ENCODE measurements around the gene MYCL.

Gene MYCL

GRCh38 chr1:39857126-39857878, 44.4 kb downstream of the MYCL start:
- H3K27ac Mint-ChIP-seq, result no peak overlapping the region
- no peaks in the 10 kb centered on the region for H3K9me3 Mint-ChIP-seq
- H3K4me1 Mint-ChIP-seq (ENCODE audit: low read depth), result peaks cover 14% of the 10 kb centered on the region
- H3K36me3 Mint-ChIP-seq (ENCODE audit: low read depth), result peaks cover 44% of the 10 kb centered on the region
- no peaks in the 10 kb centered on the region for H3K27me3 Mint-ChIP-seq
- no peak overlapping the region for H3K4me3 Mint-ChIP-seq

- Mint-ChIP-seq H3K4me3 (no peak overlapping the region), H3K27ac (no peak overlapping the region), H3K9me3 (no peaks in the 10 kb centered on the region), H3K36me3 (ENCODE audit: low read depth) (peaks cover 33% of the 10 kb centered on the region), H3K4me1 (ENCODE audit: low read depth) (peaks cover 14% of the 10 kb centered on the region), H3K27me3 (no peaks in the 10 kb centered on the region)
Measured at GRCh38 chr1:39854738-39855137, 47.0 kb downstream of the MYCL start.

GRCh38 chr1:39854314-39854713, 47.4 kb downstream of the MYCL start:
- no peak overlapping the region for H3K4me3 Mint-ChIP-seq
- no peak overlapping the region for H3K27ac Mint-ChIP-seq
- H3K36me3 Mint-ChIP-seq (ENCODE audit: low read depth), result peaks cover 33% of the 10 kb centered on the region
- H3K4me1 Mint-ChIP-seq (ENCODE audit: low read depth), result peaks cover 14% of the 10 kb centered on the region
- no peaks in the 10 kb centered on the region for H3K9me3 Mint-ChIP-seq
- H3K27me3 Mint-ChIP-seq, result no peaks in the 10 kb centered on the region

GRCh38 chr1:39852876-39853275, 48.8 kb downstream of the MYCL start:
- H3K27ac Mint-ChIP-seq, result no peak overlapping the region
- H3K36me3 Mint-ChIP-seq (ENCODE audit: low read depth), result peaks cover 37% of the 10 kb centered on the region
- H3K4me3 Mint-ChIP-seq, result no peak overlapping the region
- H3K9me3 Mint-ChIP-seq, result no peaks in the 10 kb centered on the region
- H3K4me1 Mint-ChIP-seq (ENCODE audit: low read depth), result peaks cover 14% of the 10 kb centered on the region
- H3K27me3 Mint-ChIP-seq, result no peaks in the 10 kb centered on the region

GRCh38 chr1:39852214-39852791, 49.4 kb downstream of the MYCL start:
- Mint-ChIP-seq H3K4me3 (no peak overlapping the region), H3K4me1 (ENCODE audit: low read depth) (peaks cover 14% of the 10 kb centered on the region), H3K9me3 (no peaks in the 10 kb centered on the region), H3K27me3 (no peaks in the 10 kb centered on the region), H3K27ac (no peak overlapping the region), H3K36me3 (ENCODE audit: low read depth) (peaks cover 42% of the 10 kb centered on the region)

- no peak overlapping the region for H3K4me3 Mint-ChIP-seq
- H3K4me1 Mint-ChIP-seq (ENCODE audit: low read depth), result peaks cover 28% of the 10 kb centered on the region
- H3K27me3 Mint-ChIP-seq, result no peaks in the 10 kb centered on the region
- H3K36me3 Mint-ChIP-seq (ENCODE audit: low read depth), result peaks cover 49% of the 10 kb centered on the region
- no peak overlapping the region for H3K27ac Mint-ChIP-seq
- H3K9me3 Mint-ChIP-seq, result no peaks in the 10 kb centered on the region
Measured at GRCh38 chr1:39850606-39851216, 51.0 kb downstream of the MYCL start.

GRCh38 chr1:39849203-39849602, 52.5 kb downstream of the MYCL start:
- peaks cover 48% of the 10 kb centered on the region for H3K36me3 Mint-ChIP-seq (ENCODE audit: low read depth)
- no peak overlapping the region for H3K27ac Mint-ChIP-seq
- no peak overlapping the region for H3K4me3 Mint-ChIP-seq
- H3K9me3 Mint-ChIP-seq, result no peaks in the 10 kb centered on the region
- no peaks in the 10 kb centered on the region for H3K27me3 Mint-ChIP-seq
- H3K4me1 Mint-ChIP-seq (ENCODE audit: low read depth), result peaks cover 33% of the 10 kb centered on the region

- no peaks in the 10 kb centered on the region for H3K9me3 Mint-ChIP-seq
- H3K4me3 Mint-ChIP-seq, result no peak overlapping the region
- H3K36me3 Mint-ChIP-seq (ENCODE audit: low read depth), result peaks cover 52% of the 10 kb centered on the region
- peaks cover 45% of the 10 kb centered on the region for H3K4me1 Mint-ChIP-seq (ENCODE audit: low read depth)
- no peak overlapping the region for H3K27ac Mint-ChIP-seq
- H3K27me3 Mint-ChIP-seq, result no peaks in the 10 kb centered on the region
Measured at GRCh38 chr1:39847940-39848339, 53.8 kb downstream of the MYCL start.

- Mint-ChIP-seq H3K4me3 (no peak overlapping the region), H3K27ac (no peak overlapping the region), H3K4me1 (ENCODE audit: low read depth) (peaks cover 56% of the 10 kb centered on the region), H3K9me3 (no peaks in the 10 kb centered on the region), H3K36me3 (ENCODE audit: low read depth) (peaks cover 54% of the 10 kb centered on the region), H3K27me3 (no peaks in the 10 kb centered on the region)
Measured at GRCh38 chr1:39846796-39847195, 54.9 kb downstream of the MYCL start.

GRCh38 chr1:39845569-39846566, 55.8 kb downstream of the MYCL start:
- H3K27me3 Mint-ChIP-seq, result no peaks in the 10 kb centered on the region
- no peaks in the 10 kb centered on the region for H3K9me3 Mint-ChIP-seq
- peaks cover 61% of the 10 kb centered on the region for H3K4me1 Mint-ChIP-seq (ENCODE audit: low read depth)
- H3K4me3 Mint-ChIP-seq, result no peak overlapping the region
- H3K27ac Mint-ChIP-seq, result peak overlapping the region; percentile 46
- H3K36me3 Mint-ChIP-seq (ENCODE audit: low read depth), result peaks cover 63% of the 10 kb centered on the region

All from stimulated activated naive CD8-positive, alpha-beta T cell treated with anti-CD3 and anti-CD28 coated beads, Interleukin-15, Interleukin-2, amounts not matched to agents 100 ng/mL and 50 ng/mL, for 24 hours (primary cell).